Keratinocyte (primary cell): ENCODE measurements around the gene BSG. TPM values are rescaled to one million over a fixed set of nuclear protein-coding genes. Genes with fewer than 3 reads are reported as not detected.
A peak's percentile ranks its signal among the peaks of the same experiment; 100 is the strongest.

Experiments
- DNase-seq: peaks from one replicate; pipeline ENCODE4 v3.0.0-alpha.2; 2011; ENCODE audit warnings: low read depth, missing footprints, low spot score
- FAIRE-seq: peaks from 2 replicates; lab custom pipeline; 2011; peaks lifted over from hg19 to GRCh38; lab: Jason Lieb, UNC
- H2AFZ ChIP-seq: 2 replicates; pipeline ENCODE4 v1.6.0; 2012; ENCODE audit warnings: low read length, control low read depth, inconsistent platforms; ENCODE audit not compliant: control insufficient read depth
- H3K27ac ChIP-seq: 2 replicates; pipeline ENCODE4 v1.5.1; 2011; ENCODE audit warnings: low read length; ENCODE audit not compliant: control insufficient read depth, insufficient read depth
- H3K27me3 ChIP-seq: 3 replicates; pipeline ENCODE4 v1.6.0; 2011; ENCODE audit warnings: low read length; ENCODE audit not compliant: control insufficient read depth, insufficient read depth; ENCODE audit errors: extremely low read depth
- H3K36me3 ChIP-seq, 2 experiments: 2 replicates in 1 of 2; 3 replicates in 1 of 2; pipeline ENCODE4 v1.5.1; 2011; ENCODE audit warnings: low read length in 2 of 2, mild to moderate bottlenecking in 1 of 2; ENCODE audit not compliant: control insufficient read depth in 2 of 2, insufficient read depth in 2 of 2; ENCODE audit errors: extremely low read depth in 1 of 2
- H3K4me1 ChIP-seq: 3 replicates; pipeline ENCODE4 v1.5.1; 2011; ENCODE audit warnings: low read length; ENCODE audit not compliant: control insufficient read depth, insufficient read depth; ENCODE audit errors: extremely low read depth
- H3K4me2 ChIP-seq: 3 replicates; pipeline ENCODE4 v1.6.0; 2011; ENCODE audit warnings: low read depth, low read length; ENCODE audit not compliant: control insufficient read depth, insufficient read depth; ENCODE audit errors: extremely low read depth
- H3K4me3 ChIP-seq, 3 experiments: fragments of 200-600 bp in 1 of 3; sonication (generic) in 1 of 3; 2 replicates in 2 of 3; 3 replicates in 1 of 3; pipeline ENCODE4 v1.5.1; 2011 to 2016; ENCODE audit warnings: low read length in 3 of 3, mild to moderate bottlenecking in 3 of 3, control low read depth in 2 of 3, inconsistent platforms in 1 of 3, low read depth in 1 of 3, mixed read lengths in 1 of 3, mixed run types in 1 of 3, moderate library complexity in 1 of 3; ENCODE audit not compliant: control insufficient read depth in 2 of 3, insufficient read depth in 2 of 3; ENCODE audit errors: extremely low read depth in 1 of 3
- H3K79me2 ChIP-seq: 2 replicates; pipeline ENCODE4 v1.6.0; 2012; ENCODE audit warnings: low read length; ENCODE audit not compliant: control insufficient read depth, insufficient read depth
- H3K9ac ChIP-seq: 3 replicates; pipeline ENCODE4 v1.6.0; 2011; ENCODE audit warnings: low read length; ENCODE audit not compliant: control insufficient read depth, insufficient read depth; ENCODE audit errors: extremely low read depth
- H3K9me1 ChIP-seq: 3 replicates; pipeline ENCODE4 v1.6.0; 2011; ENCODE audit warnings: low read length; ENCODE audit not compliant: control insufficient read depth, insufficient read depth; ENCODE audit errors: extremely low read depth
- H3K9me3 ChIP-seq: 2 replicates; pipeline ENCODE4 v1.5.1; 2012; ENCODE audit warnings: low read depth, low read length; ENCODE audit not compliant: control insufficient read depth
- H4K20me1 ChIP-seq: 3 replicates; pipeline ENCODE4 v1.6.0; 2011; ENCODE audit warnings: low read length; ENCODE audit not compliant: control insufficient read depth, insufficient read depth; ENCODE audit errors: extremely low read depth
- CTCF ChIP-seq, 3 experiments: IDR thresholded peaks in 1 of 3; conservative IDR thresholded peaks in 1 of 3; optimal IDR thresholded peaks in 1 of 3; 2 replicates in 2 of 3; 3 replicates in 1 of 3; pipeline versions ENCODE3 to v1.5.1; 2011; ENCODE audit warnings: low read length in 3 of 3, mild to moderate bottlenecking in 3 of 3, moderate library complexity in 2 of 3, control low read depth in 1 of 3, inconsistent platforms in 1 of 3; ENCODE audit not compliant: insufficient read depth in 2 of 3; ENCODE audit errors: extremely low read depth in 1 of 3
- EZH2 ChIP-seq: IDR thresholded peaks from one replicate; pipeline ENCODE4 v1.6.1; 2012; ENCODE audit warnings: inconsistent platforms, mild to moderate bottlenecking, low read length, moderate library complexity
- dilution Hi-C: fragments of 300-500 bp; cut with MboI; formaldehyde crosslinking; loops from one replicate; pipeline ENCODE4 v1.7.0; 2020; ENCODE audit warnings: low sequenced_read_pairs; ENCODE audit not compliant: extremely low pct_ligation_motif_present
- polyA plus RNA-seq, 5 experiments: library from polyadenylated mRNA; depleted of rRNA in 3 of 5; stranded (reverse) in 3 of 5; stranded (forward) in 1 of 5; unstranded in 1 of 5; fragments of >200 nt; gene quantifications; 1 replicate in 1 of 5; 2 replicates in 3 of 5; 3 replicates in 1 of 5; pipeline versions ENCODE4 v1.2.1 to v1.2.3, GENCODE V29; 2011 to 2012; ENCODE audit warnings: missing spikeins in 2 of 5, low read depth in 1 of 5, low replicate concordance in 1 of 5

The BSG gene
- polyA plus RNA-seq, 1 donor (not counting 4 experiments of a cell fraction or from before 2014, with no cell fraction given) = 388 TPM

GRCh38 chr19:591099-591958, 18.9 kb downstream of the BSG start:
- Histone ChIP-seq H3K27me3 (peaks cover 52% of the 10 kb centered on the region), H3K9me3 (no peaks in the 10 kb centered on the region), H3K79me2 (no peaks in the 10 kb centered on the region), H2AFZ (no peak overlapping the region), H3K9ac (no peak overlapping the region), H3K4me2 (no peak overlapping the region), H3K4me3 (no peak overlapping the region), H3K36me3 (no peaks in the 10 kb centered on the region), H3K4me1 (peaks cover 8% of the 10 kb centered on the region), H3K9me1 (no peaks in the 10 kb centered on the region), H3K27ac (no peak overlapping the region), H4K20me1 (peaks cover 3% of the 10 kb centered on the region)
- peak; percentile 61 for TF ChIP-seq EZH2
- no peak for TF ChIP-seq CTCF (optimal IDR thresholded peaks at IDR 0.05 in 1 of 3, IDR thresholded peaks at IDR 0.05 in 1 of 3, conservative IDR thresholded peaks at IDR 0.05 in 1 of 3; ENCODE audit: extremely low read depth in 1 of 3, insufficient read depth in 2 of 3, low read length in 3 of 3)
- DNase-seq = no peak
- dilution Hi-C loops = no loop called here
- FAIRE-seq = no peak

GRCh38 chr19:592101-592500, 19.7 kb downstream of the BSG start:
- H3K9ac ChIP-seq = no peak overlapping the region
- no peaks in the 10 kb centered on the region for H3K79me2 ChIP-seq
- FAIRE-seq (no peak), DNase-seq (no peak)
- H3K9me3 ChIP-seq = no peaks in the 10 kb centered on the region
- peaks cover 3% of the 10 kb centered on the region for H4K20me1 ChIP-seq
- no peak overlapping the region for H2AFZ ChIP-seq
- peaks cover 8% of the 10 kb centered on the region for H3K4me1 ChIP-seq
- TF ChIP-seq EZH2 (no peak), CTCF (optimal IDR thresholded peaks at IDR 0.05 in 1 of 3, IDR thresholded peaks at IDR 0.05 in 1 of 3, conservative IDR thresholded peaks at IDR 0.05 in 1 of 3; ENCODE audit: extremely low read depth in 1 of 3, insufficient read depth in 2 of 3, low read length in 3 of 3) (no peak)
- no peak overlapping the region for H3K27ac ChIP-seq
- no peak overlapping the region for H3K4me3 ChIP-seq
- no peak overlapping the region for H3K4me2 ChIP-seq
- no peaks in the 10 kb centered on the region for H3K36me3 ChIP-seq
- dilution Hi-C loops = no loop called here
- H3K27me3 ChIP-seq = peaks cover 52% of the 10 kb centered on the region
- H3K9me1 ChIP-seq = no peaks in the 10 kb centered on the region
